ENCODE results near the gene OSBPL8.
A peak's percentile ranks its signal among the peaks of the same experiment; 100 is the strongest.

Gene OSBPL8

GRCh38 chr12:76346798-76347420, 212.7 kb downstream of the OSBPL8 start:
- Histone ChIP-seq H3K9ac (ENCODE audit: low read length) (peak overlapping the region; percentile 79), H3K27ac (ENCODE audit: low read depth, low read length) (no peak overlapping the region)

GRCh38 chr12:76346236-76346635, 213.3 kb downstream of the OSBPL8 start:
- no peak for TF ChIP-seq EZH2phosphoT487 (conservative IDR thresholded peaks at IDR 0.05; ENCODE audit: low read length)
- H3K9me2 ChIP-seq (replicated peaks; ENCODE audit: insufficient read depth, low read length): no peaks in the 10 kb centered on the region
- no peak overlapping the region for H3K27ac ChIP-seq (ENCODE audit: low read depth, low read length)
- H3K9me3 ChIP-seq (ENCODE audit: insufficient read depth, low read length): no peaks in the 10 kb centered on the region
- no peak overlapping the region for H3K4me3 ChIP-seq (ENCODE audit: insufficient read depth, low read length, poor library complexity, severe bottlenecking)
- H3F3A ChIP-seq (ENCODE audit: insufficient read depth): peaks cover 6% of the 10 kb centered on the region; the same call in 1 of the 2 replicates
- H3K27me3 ChIP-seq (ENCODE audit: low read length): no peaks in the 10 kb centered on the region
- peak overlapping the region; percentile 83 for H3K4me2 ChIP-seq (ENCODE audit: low read depth, low read length, poor library complexity, severe bottlenecking)
- no peaks in the 10 kb centered on the region for H4K20me1 ChIP-seq (ENCODE audit: low read depth, low read length)
- no peak overlapping the region for H3K9ac ChIP-seq (ENCODE audit: low read length)
- H2AFZ ChIP-seq (ENCODE audit: low read depth, low read length, severe bottlenecking): no peak overlapping the region
- H3K36me3 ChIP-seq (ENCODE audit: low read length): no peaks in the 10 kb centered on the region
- H3K79me2 ChIP-seq (ENCODE audit: insufficient read depth, low read length): peaks cover 10% of the 10 kb centered on the region

More at GRCh38 chr12:76346798-76347420, 212.7 kb downstream of the OSBPL8 start:
- H3K4me2 ChIP-seq (ENCODE audit: low read depth, low read length, poor library complexity, severe bottlenecking): peak overlapping the region; percentile 83
- H2AFZ ChIP-seq (ENCODE audit: low read depth, low read length, severe bottlenecking): no peak overlapping the region
- H3K9me2 ChIP-seq (replicated peaks; ENCODE audit: insufficient read depth, low read length): no peaks in the 10 kb centered on the region
- no peaks in the 10 kb centered on the region for H3K36me3 ChIP-seq (ENCODE audit: low read length)
- no peaks in the 10 kb centered on the region for H3K9me3 ChIP-seq (ENCODE audit: insufficient read depth, low read length)
- TF ChIP-seq CTCF (IDR thresholded peaks at IDR 0.05; ENCODE audit: insufficient read depth, low read length, poor library complexity, severe bottlenecking) (peak; percentile 26), EZH2phosphoT487 (conservative IDR thresholded peaks at IDR 0.05; ENCODE audit: low read length) (no peak)
- H3K79me2 ChIP-seq (ENCODE audit: insufficient read depth, low read length): peaks cover 10% of the 10 kb centered on the region
- no peaks in the 10 kb centered on the region for H3K27me3 ChIP-seq (ENCODE audit: low read length)
- no peaks in the 10 kb centered on the region for H4K20me1 ChIP-seq (ENCODE audit: low read depth, low read length)
- peaks cover 6% of the 10 kb centered on the region; the same call in 1 of the 2 replicates for H3F3A ChIP-seq (ENCODE audit: insufficient read depth)
- peak overlapping the region; percentile 83 for H3K4me3 ChIP-seq (ENCODE audit: insufficient read depth, low read length, poor library complexity, severe bottlenecking)

GRCh38 chr12:76345569-76345968, 214.0 kb downstream of the OSBPL8 start:
- Histone ChIP-seq H3K4me3 (ENCODE audit: insufficient read depth, low read length, poor library complexity, severe bottlenecking) (no peak overlapping the region), H3F3A (ENCODE audit: insufficient read depth) (peaks cover 6% of the 10 kb centered on the region; the same call in 1 of the 2 replicates), H3K36me3 (ENCODE audit: low read length) (no peaks in the 10 kb centered on the region), H3K9me2 (replicated peaks; ENCODE audit: insufficient read depth, low read length) (no peaks in the 10 kb centered on the region), H3K4me2 (ENCODE audit: low read depth, low read length, poor library complexity, severe bottlenecking) (peak overlapping the region; percentile 7), H4K20me1 (ENCODE audit: low read depth, low read length) (no peaks in the 10 kb centered on the region), H3K27me3 (ENCODE audit: low read length) (no peaks in the 10 kb centered on the region), H3K27ac (ENCODE audit: low read depth, low read length) (no peak overlapping the region), H3K9me3 (ENCODE audit: insufficient read depth, low read length) (no peaks in the 10 kb centered on the region), H3K79me2 (ENCODE audit: insufficient read depth, low read length) (peaks cover 10% of the 10 kb centered on the region), H3K9ac (ENCODE audit: low read length) (no peak overlapping the region), H2AFZ (ENCODE audit: low read depth, low read length, severe bottlenecking) (no peak overlapping the region)
- TF ChIP-seq CTCF (IDR thresholded peaks at IDR 0.05; ENCODE audit: insufficient read depth, low read length, poor library complexity, severe bottlenecking): no peak

GRCh38 chr12:76341436-76342030, 218.0 kb downstream of the OSBPL8 start:
- Histone ChIP-seq H3K9ac (ENCODE audit: low read length) (no peak overlapping the region), H3K36me3 (ENCODE audit: low read length) (no peaks in the 10 kb centered on the region), H3K27me3 (ENCODE audit: low read length) (no peaks in the 10 kb centered on the region), H3K27ac (ENCODE audit: low read depth, low read length) (no peak overlapping the region), H3K4me3 (ENCODE audit: insufficient read depth, low read length, poor library complexity, severe bottlenecking) (no peak overlapping the region), H2AFZ (ENCODE audit: low read depth, low read length, severe bottlenecking) (no peak overlapping the region), H3K4me2 (ENCODE audit: low read depth, low read length, poor library complexity, severe bottlenecking) (no peak overlapping the region), H4K20me1 (ENCODE audit: low read depth, low read length) (no peaks in the 10 kb centered on the region), H3K9me3 (ENCODE audit: insufficient read depth, low read length) (no peaks in the 10 kb centered on the region), H3F3A (ENCODE audit: insufficient read depth) (no peaks in the 10 kb centered on the region; the same call in 1 of the 2 replicates), H3K79me2 (ENCODE audit: insufficient read depth, low read length) (no peaks in the 10 kb centered on the region), H3K9me2 (replicated peaks; ENCODE audit: insufficient read depth, low read length) (no peaks in the 10 kb centered on the region)
- no peak for TF ChIP-seq CTCF (IDR thresholded peaks at IDR 0.05; ENCODE audit: insufficient read depth, low read length, poor library complexity, severe bottlenecking)
